Midbrain (tissue), 1 donor: Measurements from ENCODE around the gene CALHM5.

Source experiments
- DNase-seq: peaks from one replicate; lab custom pipeline; 2025; lab: John Stamatoyannopoulos, UW

The CALHM5 gene

GRCh38 chr6:116508527-116508926, 2.9 kb upstream of the CALHM5 start:
- DNase-seq = no peak

GRCh38 chr6:116512111-116512559, 696 bp downstream of the CALHM5 start:
- DNase-seq = no peak

DNA sequence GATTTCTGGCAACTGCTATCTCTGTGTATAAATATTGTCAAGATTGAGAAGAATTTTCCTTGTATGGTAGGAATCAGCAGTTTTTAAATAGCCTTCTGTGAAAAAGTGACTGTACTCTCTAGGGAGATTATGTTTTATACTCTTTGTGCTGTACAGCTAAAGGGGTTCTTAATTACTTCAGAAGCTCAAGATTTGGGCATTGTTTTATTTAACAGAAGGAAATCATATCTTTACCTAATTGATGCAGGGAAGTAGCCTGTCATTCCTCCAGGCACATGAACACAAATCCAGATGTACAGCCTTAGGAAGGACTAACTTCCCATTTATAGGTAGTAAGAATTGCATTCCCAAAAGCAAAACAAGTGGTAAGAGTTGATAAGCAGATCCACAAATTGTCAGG, 1.3 kb downstream of the CALHM5 start:
- DNase-seq = no peak

DNA sequence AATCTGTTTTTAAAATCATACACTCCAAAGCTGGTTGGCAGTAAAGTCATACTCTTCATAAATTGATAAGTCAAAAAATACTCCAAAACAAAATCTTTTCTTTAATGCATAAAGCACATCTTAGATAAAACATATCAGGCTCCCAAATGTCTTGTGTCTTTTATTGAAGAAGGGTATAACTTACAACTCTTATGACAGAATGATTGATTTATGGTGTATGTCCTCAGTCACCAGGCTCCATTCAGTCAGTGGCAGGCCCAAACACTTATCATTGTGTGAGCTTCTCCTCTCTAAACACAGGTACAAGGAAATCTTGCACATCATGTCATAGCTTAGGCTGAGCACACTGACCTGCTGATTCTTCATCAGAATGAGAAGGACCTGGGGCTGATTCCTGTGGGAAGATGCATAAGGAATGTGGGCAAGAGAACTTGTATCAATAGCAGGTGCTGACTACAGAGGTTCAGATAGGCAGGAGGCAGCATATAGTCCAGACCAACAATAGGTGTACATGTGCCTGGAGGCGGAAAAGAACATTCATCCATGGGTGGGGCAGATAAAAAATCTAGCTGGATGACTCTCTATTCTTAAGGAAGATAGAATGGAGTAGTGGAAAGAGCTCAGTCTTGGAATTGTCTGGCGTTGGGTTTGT, 1.9 kb downstream of the CALHM5 start:
- no peak for DNase-seq

GRCh38 chr6:116514111-116514510, 2.7 kb downstream of the CALHM5 start:
- no peak for DNase-seq

GRCh38 chr6:116515141-116515540, 3.7 kb downstream of the CALHM5 start:
- no peak for DNase-seq

DNA sequence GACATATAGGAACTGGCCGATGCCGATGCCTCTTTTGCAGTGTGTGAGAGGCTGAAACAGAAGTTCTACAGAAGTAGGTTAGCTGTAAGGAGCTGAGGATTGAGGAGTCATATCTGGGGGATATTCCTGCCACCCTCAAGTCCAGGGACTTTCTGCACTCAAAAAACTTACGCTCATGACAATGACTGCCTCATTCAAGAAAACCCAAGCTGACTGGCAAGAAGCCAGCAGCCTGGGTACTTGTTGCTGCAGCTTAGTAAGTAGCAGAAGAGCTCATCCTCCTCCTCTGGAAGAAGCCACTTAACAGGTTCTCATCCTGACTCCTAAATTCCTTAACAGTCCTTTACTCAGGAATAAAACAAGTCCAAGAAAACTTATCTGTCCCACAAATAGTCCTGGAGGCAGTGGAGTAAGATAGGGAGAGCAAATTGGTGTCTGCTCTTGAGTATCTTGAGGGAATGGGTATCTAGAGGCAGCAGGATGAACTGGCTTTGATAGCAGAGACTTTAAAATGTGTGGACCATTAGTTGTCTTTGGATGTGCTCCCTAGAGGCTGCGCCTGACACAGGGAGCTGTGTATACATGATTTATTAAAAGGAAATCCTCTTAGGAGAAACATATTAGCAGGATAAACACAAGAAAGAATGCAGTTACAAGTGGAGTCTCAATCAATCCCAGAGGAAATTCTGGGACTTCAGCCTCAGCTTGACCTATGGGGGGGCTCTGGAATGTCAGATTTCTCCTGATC, 7.4 kb downstream of the CALHM5 start:
- DNase-seq = no peak

DNA sequence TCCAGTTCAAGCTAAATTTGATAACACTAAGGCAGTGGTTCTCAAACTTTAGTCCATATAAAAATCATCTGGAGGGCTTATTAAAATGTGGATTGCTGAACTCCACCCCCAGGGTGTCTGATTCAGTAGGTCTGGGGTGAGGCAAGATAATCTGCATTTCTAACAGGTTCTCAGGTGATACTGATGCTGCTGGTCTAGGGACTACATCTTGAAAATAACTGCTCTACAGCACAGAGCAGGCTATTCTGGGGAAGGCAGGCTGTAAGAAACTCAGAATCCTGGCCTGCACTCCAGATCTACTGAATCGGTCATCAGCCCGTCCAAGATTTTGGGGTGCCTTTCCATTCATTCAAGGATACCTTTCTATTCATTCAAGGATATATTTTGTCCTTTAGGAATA, 11.5 kb downstream of the CALHM5 start:
- DNase-seq = no peak

- no peak for DNase-seq
These were observed 12.8 kb downstream of the CALHM5 start for GRCh38 chr6:116524236-116524635.

DNA sequence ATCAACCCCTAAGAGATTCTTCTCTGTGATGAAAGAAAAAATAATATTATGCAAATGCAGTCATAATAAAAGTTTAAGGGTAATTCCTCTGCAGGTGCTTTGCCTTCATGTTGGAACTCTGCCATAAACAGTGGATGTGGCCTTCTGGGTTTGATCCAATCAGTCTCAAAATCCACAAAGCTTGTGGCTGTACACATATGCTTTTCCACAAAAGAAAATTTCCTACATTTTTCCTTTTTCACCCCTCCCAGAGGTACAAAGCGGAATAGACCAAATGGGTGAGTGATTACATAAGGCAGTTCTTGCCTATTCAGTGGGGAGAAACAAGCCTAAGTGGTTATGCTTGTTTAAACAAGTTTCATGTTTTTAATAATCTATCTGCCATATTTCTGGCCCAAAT, 16.7 kb downstream of the CALHM5 start:
- no peak for DNase-seq

DNA sequence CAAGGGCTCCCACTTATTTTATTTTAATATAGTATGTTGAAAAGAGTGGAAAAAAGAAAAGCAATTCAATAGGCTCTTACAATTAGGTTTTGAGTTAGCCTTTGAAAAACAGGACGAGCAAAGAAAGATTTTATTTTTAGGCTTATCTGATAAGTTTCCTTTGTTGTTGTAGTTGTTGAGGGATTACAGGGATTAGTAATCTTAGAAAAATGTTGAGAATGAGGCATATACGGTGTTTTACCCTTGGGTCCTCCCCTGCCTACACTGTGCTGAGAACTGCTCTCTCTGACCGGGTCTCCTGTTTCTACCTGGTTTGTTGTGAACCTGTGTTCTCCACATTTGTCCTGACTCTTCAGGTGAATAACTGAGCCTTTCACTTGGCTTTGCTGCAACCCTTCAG, 17.3 kb downstream of the CALHM5 start:
- no peak for DNase-seq

- DNase-seq = no peak
These were observed 18.2 kb downstream of the CALHM5 start for GRCh38 chr6:116529466-116530290.

- no peak for DNase-seq
These were observed 19.0 kb downstream of the CALHM5 start for GRCh38 chr6:116530436-116530835.

GRCh38 chr6:116531675-116532570, 20.5 kb downstream of the CALHM5 start:
- DNase-seq = peak; percentile 54

GRCh38 chr6:116533233-116533957, 22.0 kb downstream of the CALHM5 start:
- no peak for DNase-seq

DNA sequence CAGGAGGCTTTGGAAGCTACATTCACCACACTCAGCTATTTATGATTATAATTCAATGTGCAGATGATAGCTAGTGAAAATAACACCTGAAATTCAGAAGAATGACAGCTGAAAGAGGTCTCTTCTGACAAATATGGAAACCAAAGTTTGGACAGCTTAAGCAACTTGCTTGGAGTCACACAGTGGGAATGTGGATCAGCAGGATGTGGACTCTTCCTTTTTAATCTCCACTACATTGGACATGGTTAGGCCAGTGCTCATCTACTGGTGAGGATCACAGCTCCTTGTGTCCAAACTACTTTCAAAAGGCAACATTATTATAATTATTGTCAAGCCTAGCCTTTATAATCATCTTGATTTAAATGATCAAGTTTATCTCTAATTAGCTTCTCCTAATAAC, 23.7 kb downstream of the CALHM5 start:
- no peak for DNase-seq

DNA sequence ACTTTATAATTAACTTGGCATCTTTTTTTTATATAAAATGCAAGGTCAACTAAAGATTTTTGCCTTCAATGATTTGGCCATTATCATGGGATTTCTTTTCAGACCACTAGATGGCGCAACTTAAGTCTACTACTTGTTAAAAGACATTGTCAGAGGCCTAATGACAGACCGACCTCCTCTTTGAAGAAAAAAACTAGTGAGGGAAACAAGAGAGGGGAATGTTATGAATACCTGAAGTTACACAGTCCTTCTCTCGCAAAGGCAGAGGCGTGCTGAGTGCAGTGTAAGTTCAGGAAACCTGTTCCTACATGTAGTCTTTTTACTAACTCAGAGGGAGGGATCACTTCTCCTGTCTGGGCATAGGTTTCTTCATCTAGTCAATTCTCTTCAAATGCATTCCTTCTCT, 24.8 kb downstream of the CALHM5 start:
- DNase-seq = peak; percentile 51

- no peak for DNase-seq
These were observed 31.0 kb downstream of the CALHM5 start for GRCh38 chr6:116542426-116542825.

DNA sequence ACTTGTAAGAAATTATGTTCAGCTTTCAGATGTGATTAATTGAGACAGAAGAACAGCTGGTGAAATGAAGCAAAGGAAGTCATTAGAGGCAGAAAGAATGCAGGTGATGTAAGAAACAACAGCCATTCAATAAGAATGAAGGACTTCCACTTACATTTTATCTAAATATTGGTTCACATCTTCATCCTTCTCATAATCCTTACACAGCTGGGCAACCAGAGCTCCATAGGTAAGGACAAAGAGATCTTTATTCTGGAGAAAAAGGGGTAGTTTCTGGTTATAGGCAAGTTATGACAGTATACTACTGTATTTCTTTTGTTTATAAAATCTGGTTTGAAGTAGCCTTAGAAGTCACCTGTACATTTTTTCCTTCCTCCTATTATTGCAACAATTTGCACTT, 31.7 kb downstream of the CALHM5 start:
- DNase-seq = no peak

DNA sequence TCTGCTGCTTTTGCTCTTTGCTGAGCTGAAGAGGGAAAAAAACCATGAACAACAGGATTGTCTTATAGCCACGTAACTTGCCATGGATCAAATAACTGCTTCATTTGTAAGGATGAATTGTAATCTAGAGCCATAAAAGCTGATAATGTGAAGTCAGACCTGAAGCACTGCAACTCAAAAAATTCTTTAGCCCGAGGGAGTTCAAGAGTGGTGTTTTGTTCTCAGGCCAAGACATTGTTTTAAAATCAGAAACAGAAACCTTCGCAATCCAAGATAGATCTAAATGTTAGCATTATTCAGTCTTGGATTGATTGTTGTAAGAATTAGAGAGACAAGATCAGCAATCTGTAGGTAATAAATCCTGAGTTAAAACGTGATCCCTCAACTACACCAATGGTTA, 34.2 kb downstream of the CALHM5 start, which contains the start of gene TRAPPC3L:
TSS of gene TRAPPC3L (minus strand) at position 34 of the 400 bp plus-strand sequence. CDS start 170 bp downstream, outside the sequence.
- no peak for DNase-seq

DNA sequence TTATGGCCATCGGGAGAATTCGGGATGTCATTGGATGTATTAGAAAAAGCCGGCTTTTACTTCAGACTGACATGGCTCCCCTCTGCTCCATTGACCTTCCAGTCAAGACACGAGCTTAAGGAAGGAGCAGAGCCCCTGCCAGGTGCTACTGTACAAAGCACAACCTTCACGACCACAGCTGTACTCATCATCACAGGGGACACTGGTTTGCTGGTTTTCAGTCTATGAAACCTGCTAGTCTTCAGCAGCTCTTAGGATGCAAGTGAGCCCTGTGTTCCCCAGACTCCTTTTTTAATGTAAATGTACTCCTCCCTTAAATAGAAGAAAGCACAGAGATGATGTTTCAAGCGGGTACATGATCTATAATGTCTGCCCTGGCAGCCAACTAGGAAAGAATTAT, 35.9 kb downstream of the CALHM5 start:
- no peak for DNase-seq
